ENCODE data around the gene HECW1. TPM values are rescaled to one million over a fixed set of nuclear protein-coding genes. Genes with fewer than 3 reads are reported as not detected.
A peak's percentile ranks its signal among the peaks of the same experiment; 100 is the strongest.
"Not testable (repeated sequence)": the region's sequence is repeated elsewhere in the genome, so short reads cannot be mapped to it uniquely, and the experiment has no call there.

The HECW1 gene
- total RNA-seq, 2 experiments from 2014 or later, result not detected

GRCh38 chr7:43337811-43338210, 225.4 kb downstream of the HECW1 start:
- intact Hi-C loops (cut with micrococcal nuclease), result no loop called here
- DNase-seq, result no peak
- peaks cover 16% of the 10 kb centered on the region for H3K27me3 Mint-ChIP-seq (ENCODE audit: low read depth)
- no peaks in the 10 kb centered on the region for H3K36me3 Mint-ChIP-seq (ENCODE audit: low read depth)
- H3K9me3 Mint-ChIP-seq, result no peaks in the 10 kb centered on the region
- no peak overlapping the region for H3K27ac Mint-ChIP-seq
- H3K4me1 Mint-ChIP-seq (ENCODE audit: low read depth), result no peaks in the 10 kb centered on the region
- CTCF ChIA-PET, result no interaction called here
- no peak overlapping the region for H3K4me3 Mint-ChIP-seq

DNA sequence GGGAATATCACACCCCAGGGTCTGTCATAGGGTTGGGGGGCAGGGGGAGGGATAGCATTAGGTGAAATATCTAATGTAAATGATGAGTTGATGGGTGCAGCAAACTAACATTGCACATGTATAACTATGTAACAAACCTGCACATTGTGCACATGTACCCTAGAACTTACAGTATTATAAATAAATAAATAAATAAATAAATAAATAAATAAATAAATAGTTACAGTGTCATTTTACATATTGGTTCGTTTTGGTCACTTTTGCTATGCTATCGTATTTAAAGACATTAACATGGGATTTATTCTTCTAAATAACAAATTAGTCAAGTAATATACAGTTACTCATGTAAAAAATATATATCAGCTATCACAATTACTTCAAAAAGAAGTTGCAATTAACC, 228.7 kb downstream of the HECW1 start:
- intact Hi-C loops (cut with micrococcal nuclease), result no loop called here
- Mint-ChIP-seq H3K9me3 (no peaks in the 10 kb centered on the region), H3K27ac (no peak overlapping the region), H3K27me3 (ENCODE audit: low read depth) (peaks cover 19% of the 10 kb centered on the region), H3K4me3 (no peak overlapping the region), H3K4me1 (ENCODE audit: low read depth) (no peaks in the 10 kb centered on the region), H3K36me3 (ENCODE audit: low read depth) (no peaks in the 10 kb centered on the region)
- DNase-seq, result no peak
- CTCF ChIA-PET, result no interaction called here

- H3K4me3 Mint-ChIP-seq; H3K36me3 Mint-ChIP-seq (ENCODE audit: low read depth); H3K27ac Mint-ChIP-seq; CTCF ChIA-PET; intact Hi-C loops (cut with micrococcal nuclease); H3K4me1 Mint-ChIP-seq (ENCODE audit: low read depth); H3K9me3 Mint-ChIP-seq; DNase-seq: not testable (repeated sequence)
- peaks cover 18% of the 10 kb centered on the region for H3K27me3 Mint-ChIP-seq (ENCODE audit: low read depth)
Observed at GRCh38 chr7:43343417-43343816, 231.0 kb downstream of the HECW1 start.

GRCh38 chr7:43345696-43346095, 233.2 kb downstream of the HECW1 start:
- intact Hi-C loops (cut with micrococcal nuclease); H3K4me3 Mint-ChIP-seq; H3K27ac Mint-ChIP-seq; H3K9me3 Mint-ChIP-seq; H3K36me3 Mint-ChIP-seq (ENCODE audit: low read depth); H3K4me1 Mint-ChIP-seq (ENCODE audit: low read depth); DNase-seq; CTCF ChIA-PET: not testable (repeated sequence)
- peaks cover 17% of the 10 kb centered on the region for H3K27me3 Mint-ChIP-seq (ENCODE audit: low read depth)

DNA sequence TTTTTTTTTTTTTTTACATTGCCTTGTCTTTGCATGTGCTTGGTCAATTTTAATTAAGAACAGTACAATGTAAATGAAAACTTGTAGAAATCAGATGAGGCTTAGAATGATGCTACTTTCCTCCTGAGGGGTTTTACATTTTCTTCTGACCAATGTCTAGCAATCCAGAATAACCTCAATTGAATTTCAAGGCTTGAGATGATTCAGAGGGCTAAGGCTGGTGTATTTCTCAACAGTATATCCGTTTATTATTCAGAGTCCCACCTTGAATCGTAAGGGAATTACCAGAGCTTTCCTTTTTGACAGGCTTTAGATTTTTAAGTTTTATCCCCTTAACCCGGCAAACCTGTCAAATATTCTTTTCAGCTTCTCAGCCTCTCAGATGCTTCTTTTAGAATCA, 239.2 kb downstream of the HECW1 start:
- CTCF ChIA-PET, result no interaction called here

GRCh38 chr7:43353902-43354301, 241.5 kb downstream of the HECW1 start:
- H3K4me1 Mint-ChIP-seq (ENCODE audit: low read depth), result no peaks in the 10 kb centered on the region
- CTCF ChIA-PET, result interaction anchor here (0.7 kb wide), 2 partner anchors 61 to 153 kb away, joined by 3 read pairs; no protein-coding TSS in a partner anchor
- intact Hi-C loops (cut with micrococcal nuclease), result loop anchor here (5.0 kb wide), 1 partner anchor 412 kb away; no protein-coding TSS in a partner anchor
- H3K27me3 Mint-ChIP-seq (ENCODE audit: low read depth), result peaks cover 20% of the 10 kb centered on the region
- peaks cover 11% of the 10 kb centered on the region for H3K9me3 Mint-ChIP-seq
- H3K4me3 Mint-ChIP-seq, result no peak overlapping the region
- H3K36me3 Mint-ChIP-seq (ENCODE audit: low read depth), result no peaks in the 10 kb centered on the region
- DNase-seq, result no peak
- H3K27ac Mint-ChIP-seq, result no peak overlapping the region

More for the DNA sequence above, 239.2 kb downstream of the HECW1 start:
- DNase-seq, result no peak
- H3K27me3 Mint-ChIP-seq (ENCODE audit: low read depth), result peaks cover 28% of the 10 kb centered on the region
- H3K27ac Mint-ChIP-seq, result no peak overlapping the region
- H3K4me3 Mint-ChIP-seq, result no peak overlapping the region
- no peaks in the 10 kb centered on the region for H3K36me3 Mint-ChIP-seq (ENCODE audit: low read depth)
- intact Hi-C loops (cut with micrococcal nuclease), result loop anchor here (5.0 kb wide), 1 partner anchor 409 kb away; no protein-coding TSS in a partner anchor
- no peaks in the 10 kb centered on the region for H3K4me1 Mint-ChIP-seq (ENCODE audit: low read depth)
- H3K9me3 Mint-ChIP-seq, result peaks cover 11% of the 10 kb centered on the region

DNA sequence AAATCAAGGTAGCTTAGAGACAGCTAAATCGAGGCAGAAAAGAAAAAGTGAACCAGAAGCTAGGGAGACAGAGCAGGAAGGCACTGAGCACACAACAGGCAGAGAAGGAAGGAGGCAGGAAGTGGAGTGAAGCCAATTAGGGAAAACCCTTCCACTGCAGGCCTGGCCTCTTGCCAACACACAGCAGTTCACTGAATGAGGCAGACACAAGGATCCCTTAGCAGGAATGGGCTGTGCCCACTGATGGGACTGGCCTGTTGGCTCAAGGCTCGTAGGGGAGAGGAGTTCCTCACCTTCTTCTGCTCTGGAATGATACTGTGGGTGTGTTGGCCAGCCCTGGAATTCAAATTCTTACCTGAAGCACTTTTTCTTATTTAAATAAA, 250.2 kb downstream of the HECW1 start:
- H3K27me3 Mint-ChIP-seq (ENCODE audit: low read depth), result peaks cover 5% of the 10 kb centered on the region
- H3K27ac Mint-ChIP-seq, result no peak overlapping the region
- DNase-seq, result peak; percentile 27
- H3K36me3 Mint-ChIP-seq (ENCODE audit: low read depth), result no peaks in the 10 kb centered on the region
- H3K9me3 Mint-ChIP-seq, result no peaks in the 10 kb centered on the region
- intact Hi-C loops (cut with micrococcal nuclease), result no loop called here
- no peak overlapping the region for H3K4me3 Mint-ChIP-seq
- no peaks in the 10 kb centered on the region for H3K4me1 Mint-ChIP-seq (ENCODE audit: low read depth)
- CTCF ChIA-PET, result no interaction called here

DNA sequence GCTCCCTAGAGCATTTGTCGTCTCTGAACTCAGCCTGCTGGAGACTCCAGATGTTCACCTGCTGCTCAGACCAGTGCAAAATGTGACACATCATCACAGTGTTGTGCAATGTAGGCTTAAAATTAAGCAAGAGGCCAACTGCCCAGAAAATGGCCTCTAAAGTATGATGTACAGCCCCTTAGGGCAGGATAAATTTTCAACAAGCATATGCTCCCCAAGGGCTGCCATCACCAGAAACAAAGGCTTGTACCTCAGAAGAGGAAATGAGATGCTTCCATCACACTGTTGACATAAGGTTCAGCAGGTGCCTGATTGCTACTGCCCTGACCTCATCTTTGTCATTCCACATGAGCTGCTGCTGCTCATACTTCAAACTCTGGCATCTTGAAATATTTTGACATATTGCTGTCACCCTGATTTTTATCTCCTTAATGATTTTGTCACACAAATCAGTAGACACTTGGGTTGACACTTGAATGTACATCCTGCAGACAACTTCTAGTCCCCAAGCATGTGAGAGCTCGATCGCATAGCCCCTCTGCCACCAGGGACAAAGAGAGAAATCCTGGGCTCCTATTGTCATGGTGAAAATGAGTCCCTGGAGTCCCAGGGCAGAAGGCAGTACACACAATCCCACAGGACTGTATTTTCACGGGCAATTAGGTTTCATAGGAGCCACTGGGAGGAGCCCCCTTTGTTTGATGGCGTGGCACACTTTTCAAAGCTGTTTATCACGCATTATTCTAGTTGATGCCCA, 250.8 kb downstream of the HECW1 start:
- H3K4me3 Mint-ChIP-seq, result no peak overlapping the region

DNA sequence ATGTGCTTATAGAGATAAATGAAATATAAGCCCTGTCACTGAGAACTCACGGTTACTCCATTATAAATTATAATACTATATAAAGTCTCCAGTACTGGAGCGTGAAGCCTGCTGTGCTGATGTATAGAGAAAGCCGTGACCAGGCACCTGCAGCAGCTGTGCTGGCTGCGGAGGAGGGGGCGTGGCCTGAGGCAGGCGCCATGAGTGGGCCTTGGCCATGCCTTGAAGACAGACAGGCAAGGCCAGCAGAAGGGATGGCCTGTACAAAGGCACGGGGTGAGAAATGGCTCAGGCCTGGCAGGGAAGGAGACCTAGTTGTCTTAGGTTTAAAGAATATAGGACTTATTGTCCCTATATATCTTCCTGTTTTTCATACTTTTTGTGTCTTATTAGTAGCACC, 251.9 kb downstream of the HECW1 start:
- CTCF ChIA-PET, result no interaction called here
- no peak overlapping the region for H3K4me3 Mint-ChIP-seq

More for the DNA sequence above, 250.8 kb downstream of the HECW1 start:
- no peaks in the 10 kb centered on the region for H3K36me3 Mint-ChIP-seq (ENCODE audit: low read depth)
- H3K9me3 Mint-ChIP-seq, result no peaks in the 10 kb centered on the region
- H3K27ac Mint-ChIP-seq, result no peak overlapping the region
- H3K4me1 Mint-ChIP-seq (ENCODE audit: low read depth), result no peaks in the 10 kb centered on the region
- intact Hi-C loops (cut with micrococcal nuclease), result no loop called here
- CTCF ChIA-PET, result no interaction called here
- no peak for DNase-seq
- peaks cover 5% of the 10 kb centered on the region for H3K27me3 Mint-ChIP-seq (ENCODE audit: low read depth)

GRCh38 chr7:43372676-43373355, 260.4 kb downstream of the HECW1 start:
- DNase-seq, result no peak
- H3K9me3 Mint-ChIP-seq, result no peaks in the 10 kb centered on the region
- CTCF ChIA-PET, result no interaction called here
- H3K27ac Mint-ChIP-seq, result no peak overlapping the region
- H3K4me1 Mint-ChIP-seq (ENCODE audit: low read depth), result no peaks in the 10 kb centered on the region
- no peak overlapping the region for H3K4me3 Mint-ChIP-seq
- intact Hi-C loops (cut with micrococcal nuclease), result no loop called here
- H3K36me3 Mint-ChIP-seq (ENCODE audit: low read depth), result no peaks in the 10 kb centered on the region
- H3K27me3 Mint-ChIP-seq (ENCODE audit: low read depth), result peaks cover 6% of the 10 kb centered on the region

More for the DNA sequence above, 251.9 kb downstream of the HECW1 start:
- H3K27ac Mint-ChIP-seq, result no peak overlapping the region
- no peak for DNase-seq
- no peaks in the 10 kb centered on the region for H3K9me3 Mint-ChIP-seq
- peaks cover 5% of the 10 kb centered on the region for H3K27me3 Mint-ChIP-seq (ENCODE audit: low read depth)
- no peaks in the 10 kb centered on the region for H3K36me3 Mint-ChIP-seq (ENCODE audit: low read depth)
- intact Hi-C loops (cut with micrococcal nuclease), result no loop called here
- H3K4me1 Mint-ChIP-seq (ENCODE audit: low read depth), result no peaks in the 10 kb centered on the region

DNA sequence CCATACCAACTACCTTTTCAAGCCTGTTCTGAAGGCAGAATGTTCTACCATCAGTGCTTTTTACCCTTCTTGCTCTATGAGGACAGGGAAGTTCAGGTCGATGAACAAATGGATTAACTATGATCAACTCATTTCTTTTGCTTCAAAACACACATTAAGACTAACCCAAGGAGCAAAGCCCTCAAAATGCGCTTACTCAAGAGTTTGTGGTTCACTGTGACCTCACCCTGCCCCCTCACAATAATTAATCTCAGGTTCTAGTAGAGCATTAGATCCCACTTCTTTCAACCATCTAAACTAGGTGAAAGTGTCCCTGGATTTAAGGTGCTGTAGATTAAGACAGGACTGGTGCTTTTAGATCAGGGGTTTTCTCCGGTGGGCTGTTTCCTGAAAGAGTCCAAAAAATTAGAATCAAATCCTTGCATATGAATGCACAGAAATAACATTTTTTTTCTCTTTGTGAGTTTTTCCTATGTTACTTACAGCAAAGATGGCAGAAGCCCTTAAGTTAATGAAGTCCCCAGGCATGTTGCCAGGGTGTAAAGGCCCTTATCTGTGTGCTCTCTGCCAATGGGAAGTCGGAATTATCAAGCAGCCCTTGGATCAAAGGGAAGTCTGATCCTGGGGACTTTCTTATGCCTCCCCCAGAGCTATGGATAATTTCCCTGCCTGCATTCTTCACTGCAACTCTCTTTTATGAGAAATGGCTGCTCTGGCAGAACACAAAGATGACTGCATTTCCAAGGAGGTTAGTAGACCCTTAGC, 264.9 kb downstream of the HECW1 start:
- H3K4me3 Mint-ChIP-seq, result no peak overlapping the region
- intact Hi-C loops (cut with micrococcal nuclease), result no loop called here
- no peak overlapping the region for H3K27ac Mint-ChIP-seq
- no peaks in the 10 kb centered on the region for H3K9me3 Mint-ChIP-seq
- no peaks in the 10 kb centered on the region for H3K36me3 Mint-ChIP-seq (ENCODE audit: low read depth)
- peaks cover 6% of the 10 kb centered on the region for H3K27me3 Mint-ChIP-seq (ENCODE audit: low read depth)
- DNase-seq, result no peak
- no peaks in the 10 kb centered on the region for H3K4me1 Mint-ChIP-seq (ENCODE audit: low read depth)
- CTCF ChIA-PET, result no interaction called here

DNA sequence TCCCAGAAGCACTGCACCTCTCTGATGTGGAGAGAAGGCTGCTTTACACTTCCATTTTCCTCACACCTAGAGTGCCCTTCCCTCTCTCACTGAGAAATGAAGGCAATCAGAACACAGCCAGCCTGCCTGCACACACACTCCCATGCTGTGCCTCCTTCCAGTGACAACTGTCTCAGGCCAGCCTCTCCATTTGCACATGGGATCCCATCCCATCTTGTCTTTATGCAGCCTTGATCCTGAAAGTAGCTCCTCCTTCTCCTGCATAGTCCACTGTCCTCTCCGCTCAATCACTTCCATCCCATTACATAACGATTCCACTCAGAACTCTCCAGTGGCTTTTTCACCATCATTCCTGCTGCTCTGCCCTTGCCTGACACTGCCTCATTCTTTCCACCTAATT, 266.8 kb downstream of the HECW1 start:
- H3K27ac Mint-ChIP-seq, result no peak overlapping the region
- peaks cover 3% of the 10 kb centered on the region for H3K27me3 Mint-ChIP-seq (ENCODE audit: low read depth)
- no peaks in the 10 kb centered on the region for H3K9me3 Mint-ChIP-seq
- H3K36me3 Mint-ChIP-seq (ENCODE audit: low read depth), result no peaks in the 10 kb centered on the region
- no peaks in the 10 kb centered on the region for H3K4me1 Mint-ChIP-seq (ENCODE audit: low read depth)
- DNase-seq, result no peak
- CTCF ChIA-PET, result interaction anchor here (0.5 kb wide), 1 partner anchor 199 kb away, joined by 3 read pairs; no protein-coding TSS in a partner anchor
- intact Hi-C loops (cut with micrococcal nuclease), result no loop called here
- no peak overlapping the region for H3K4me3 Mint-ChIP-seq

Data from activated naive CD4-positive, alpha-beta T cell treated with anti-CD3 and anti-CD28 coated beads for 36 hours (primary cell).